AG09319 (cell line): ENCODE measurements around the gene GLP1R.

Source experiments
- DNase-seq: peaks from one replicate; pipeline ENCODE4 v3.0.0-alpha.2; 2010; ENCODE audit warnings: low read depth; ENCODE audit errors: extremely low read depth
- CTCF ChIP-seq: IDR thresholded peaks from 2 replicates; pipeline ENCODE4 v1.5.1; 2011; ENCODE audit warnings: low read depth, mild to moderate bottlenecking, inconsistent platforms, low read length, moderate library complexity

Gene GLP1R

GRCh38 chr6:39075010-39075686 is 26.6 kb downstream of the GLP1R start:
- DNase-seq: no peak
- no peak for TF ChIP-seq CTCF

DNA sequence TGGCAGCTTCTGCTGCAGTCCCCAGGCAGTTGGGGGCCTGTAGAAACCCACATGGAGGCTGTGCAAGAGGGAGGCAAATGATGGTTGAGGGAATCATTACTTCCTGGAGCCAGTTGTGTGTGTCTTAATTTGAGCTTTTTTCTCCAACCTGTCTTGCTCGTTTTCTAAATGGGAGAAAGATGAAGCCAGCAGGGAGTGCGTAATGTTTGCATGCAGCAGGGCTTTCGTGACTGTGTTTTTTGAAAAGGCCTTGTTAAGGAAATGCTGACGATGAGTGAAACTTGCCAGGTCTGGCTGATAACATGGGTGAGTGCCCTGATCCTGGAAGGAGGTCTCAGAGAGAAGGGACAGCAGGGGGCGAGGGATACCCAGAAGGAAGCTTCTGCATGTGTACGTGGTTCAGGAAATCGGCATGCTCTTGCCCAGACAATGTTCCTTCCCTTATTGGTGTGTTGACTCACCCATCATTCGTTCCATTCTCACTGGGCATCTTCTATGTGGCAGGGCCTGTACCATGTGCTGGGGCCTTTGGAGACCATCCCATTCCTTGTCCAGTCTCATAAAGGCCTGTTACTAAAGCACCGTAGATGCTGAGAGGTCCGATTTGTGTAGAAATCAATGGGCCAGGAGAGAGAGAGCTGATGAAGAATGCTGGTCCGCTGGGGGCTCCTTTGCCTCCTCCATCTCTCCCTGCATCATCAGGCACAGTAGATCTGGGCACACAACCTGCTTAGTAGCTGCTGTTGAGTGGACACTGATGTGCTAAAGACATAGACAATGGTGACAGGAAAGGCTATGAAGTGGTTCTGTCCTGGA is 27.4 kb downstream of the GLP1R start:
- no peak for TF ChIP-seq CTCF

DNA sequence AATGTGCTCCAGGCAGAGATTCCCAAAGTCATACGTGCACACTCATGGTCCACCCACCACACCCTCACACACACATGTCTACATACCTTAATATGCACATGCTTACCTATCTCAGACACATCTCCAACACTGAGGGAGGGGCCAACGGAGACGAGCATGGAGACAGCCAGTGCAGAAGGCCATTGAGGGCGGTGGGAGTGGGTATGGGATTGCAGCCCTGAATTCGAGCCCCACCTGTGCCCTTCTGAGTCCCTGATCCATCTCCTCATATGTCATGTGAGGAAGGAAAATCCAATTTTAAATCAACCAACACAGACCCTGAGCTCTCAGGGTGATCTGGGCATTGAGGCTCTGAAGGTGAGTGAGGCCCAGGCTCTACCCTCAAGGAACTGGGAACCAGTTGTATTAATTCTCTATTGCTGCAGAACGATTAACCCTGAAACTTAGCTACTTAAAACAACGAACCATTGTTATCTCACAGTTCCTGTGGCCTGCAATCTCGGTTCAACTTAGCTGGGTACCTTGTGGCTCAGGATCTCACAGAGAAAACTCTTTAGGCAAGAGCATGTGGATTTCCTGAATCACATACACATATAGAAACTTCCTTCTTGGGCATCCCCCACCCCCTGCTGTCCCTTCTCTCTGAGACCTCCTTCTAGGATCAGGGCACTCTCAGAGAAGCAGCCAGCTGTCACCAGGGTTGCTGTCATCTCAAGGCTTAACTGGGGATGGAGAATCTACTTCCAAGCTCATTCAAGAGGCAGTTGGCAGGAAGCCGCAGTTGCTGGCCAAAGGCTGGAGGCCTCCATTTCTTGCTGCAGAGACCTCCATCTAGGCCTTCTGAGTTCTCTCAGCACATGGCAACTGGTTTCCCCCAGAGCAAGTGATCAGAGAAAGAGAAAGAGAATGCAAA is 28.3 kb downstream of the GLP1R start:
- TF ChIP-seq CTCF: no peak

More for the DNA sequence above, 27.4 kb downstream of the GLP1R start:
- DNase-seq: no peak

DNA sequence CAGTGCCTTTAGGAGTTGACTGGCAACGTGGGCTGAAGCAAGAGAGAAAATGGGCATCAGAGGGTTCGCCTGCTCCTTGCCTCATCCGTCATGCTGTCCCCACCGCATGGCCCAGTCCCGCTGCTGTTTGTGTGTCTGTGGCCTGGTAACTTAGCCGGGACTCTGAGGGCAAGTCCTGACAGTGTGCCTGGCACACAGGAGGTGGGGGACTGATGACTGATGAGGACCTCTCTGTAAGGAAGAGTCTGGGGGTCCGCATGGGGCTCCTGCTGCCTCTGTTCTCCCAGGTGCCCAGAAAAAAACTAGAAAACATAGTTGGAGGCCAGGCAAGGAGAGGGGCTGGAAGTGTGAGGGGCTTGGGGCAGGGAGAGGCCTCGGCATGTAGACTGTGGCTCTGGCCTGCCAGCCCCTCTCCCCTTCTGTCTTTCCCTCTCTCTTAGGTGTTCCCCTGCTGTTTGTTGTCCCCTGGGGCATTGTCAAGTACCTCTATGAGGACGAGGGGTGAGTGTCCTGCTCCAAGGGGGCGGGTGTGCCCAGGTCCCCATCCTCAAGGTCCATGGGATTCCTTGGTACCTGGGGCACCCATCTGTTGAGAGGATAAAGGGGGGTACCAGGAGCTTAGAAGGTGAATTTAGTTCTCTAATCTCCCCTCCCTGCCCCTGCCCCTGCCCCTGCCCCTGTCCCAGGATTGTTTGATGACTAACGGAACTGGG is 29.5 kb downstream of the GLP1R start:
- no peak for TF ChIP-seq CTCF
- DNase-seq: no peak

More for the DNA sequence above, 28.3 kb downstream of the GLP1R start:
- DNase-seq: no peak

- DNase-seq: no peak
- no peak for TF ChIP-seq CTCF
These were observed 30.1 kb downstream of the GLP1R start for GRCh38 chr6:39078695-39079094.

DNA sequence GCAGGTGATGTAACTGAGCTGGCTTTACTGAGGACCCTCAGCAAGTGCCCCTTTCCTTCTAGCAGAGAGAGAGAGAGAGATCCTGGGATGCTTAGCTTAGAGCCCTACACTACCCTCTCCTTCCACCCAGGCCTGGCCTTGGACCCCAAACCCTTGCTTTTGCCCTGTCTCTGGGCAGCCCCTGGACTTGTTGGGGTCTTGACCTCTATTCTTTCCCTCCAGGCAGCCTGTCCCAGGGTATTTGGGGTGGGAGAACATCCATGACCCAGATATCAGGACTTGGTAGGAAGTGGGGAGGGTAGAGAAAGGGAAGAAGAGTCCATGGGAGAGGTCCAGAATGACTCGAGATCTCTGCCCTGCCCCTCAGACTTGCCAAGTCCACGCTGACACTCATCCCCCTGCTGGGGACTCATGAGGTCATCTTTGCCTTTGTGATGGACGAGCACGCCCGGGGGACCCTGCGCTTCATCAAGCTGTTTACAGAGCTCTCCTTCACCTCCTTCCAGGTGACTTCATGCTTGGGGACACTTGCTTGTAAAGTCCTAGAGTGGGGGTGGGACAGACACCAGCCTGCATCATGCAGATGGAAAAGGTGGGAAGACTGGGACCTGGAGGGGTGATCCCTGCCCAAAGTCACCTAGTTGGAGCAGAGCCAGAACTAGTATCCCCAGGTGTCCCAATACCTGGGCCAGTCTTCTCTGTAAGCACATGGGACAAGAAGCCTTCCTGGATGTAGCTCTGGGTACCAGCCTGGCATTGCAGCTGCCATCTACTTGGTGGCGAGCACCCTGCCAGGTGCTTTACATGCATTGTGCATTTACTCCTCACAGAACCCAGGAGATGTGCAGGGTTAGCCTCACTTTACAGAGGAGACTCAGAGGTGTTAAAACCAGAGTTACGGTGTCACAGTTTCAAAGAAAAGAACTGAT is 30.9 kb downstream of the GLP1R start:
- no peak for DNase-seq
- no peak for TF ChIP-seq CTCF
